AG10803 (cell line): ENCODE data around the gene NSUN6.

Source experiments
- DNase-seq: peaks from one replicate; pipeline ENCODE4 v3.0.0; 2010; ENCODE audit warnings: low read depth
- H3K4me3 ChIP-seq: 2 replicates; pipeline ENCODE4 v1.5.1; 2011; ENCODE audit warnings: mild to moderate bottlenecking, low read length, control low read depth
- TF ChIP-seq, protein P1 (sequence below): conservative IDR thresholded peaks from 2 replicates; pipeline ENCODE4 v1.5.1; 2011; ENCODE audit warnings: mild to moderate bottlenecking, low read length, control low read depth, inconsistent platforms

NSUN6 gene

DNA sequence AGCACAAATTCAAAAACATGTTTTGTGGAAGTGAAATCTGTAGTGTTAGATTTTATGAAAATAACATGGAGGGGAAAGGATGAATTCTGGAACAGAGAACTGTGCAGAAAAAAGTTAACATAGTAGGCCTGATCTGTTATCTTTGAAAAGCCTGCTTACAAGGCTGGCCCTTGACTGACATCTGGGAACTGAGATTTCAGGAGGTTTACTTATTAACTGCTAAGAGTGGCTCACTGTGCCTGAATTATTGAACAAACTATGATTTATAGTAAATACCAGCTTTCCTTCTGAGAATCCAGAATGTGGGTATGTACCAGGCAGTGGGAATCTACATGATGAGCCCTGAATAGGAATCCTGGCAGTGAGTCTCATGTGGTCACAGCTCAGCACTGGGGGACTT is 30.5 kb downstream of the NSUN6 start:
- TF ChIP-seq, protein P1, sequence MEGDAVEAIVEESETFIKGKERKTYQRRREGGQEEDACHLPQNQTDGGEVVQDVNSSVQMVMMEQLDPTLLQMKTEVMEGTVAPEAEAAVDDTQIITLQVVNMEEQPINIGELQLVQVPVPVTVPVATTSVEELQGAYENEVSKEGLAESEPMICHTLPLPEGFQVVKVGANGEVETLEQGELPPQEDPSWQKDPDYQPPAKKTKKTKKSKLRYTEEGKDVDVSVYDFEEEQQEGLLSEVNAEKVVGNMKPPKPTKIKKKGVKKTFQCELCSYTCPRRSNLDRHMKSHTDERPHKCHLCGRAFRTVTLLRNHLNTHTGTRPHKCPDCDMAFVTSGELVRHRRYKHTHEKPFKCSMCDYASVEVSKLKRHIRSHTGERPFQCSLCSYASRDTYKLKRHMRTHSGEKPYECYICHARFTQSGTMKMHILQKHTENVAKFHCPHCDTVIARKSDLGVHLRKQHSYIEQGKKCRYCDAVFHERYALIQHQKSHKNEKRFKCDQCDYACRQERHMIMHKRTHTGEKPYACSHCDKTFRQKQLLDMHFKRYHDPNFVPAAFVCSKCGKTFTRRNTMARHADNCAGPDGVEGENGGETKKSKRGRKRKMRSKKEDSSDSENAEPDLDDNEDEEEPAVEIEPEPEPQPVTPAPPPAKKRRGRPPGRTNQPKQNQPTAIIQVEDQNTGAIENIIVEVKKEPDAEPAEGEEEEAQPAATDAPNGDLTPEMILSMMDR = no peak
- H3K4me3 ChIP-seq = no peak overlapping the region
- DNase-seq = no peak

DNA sequence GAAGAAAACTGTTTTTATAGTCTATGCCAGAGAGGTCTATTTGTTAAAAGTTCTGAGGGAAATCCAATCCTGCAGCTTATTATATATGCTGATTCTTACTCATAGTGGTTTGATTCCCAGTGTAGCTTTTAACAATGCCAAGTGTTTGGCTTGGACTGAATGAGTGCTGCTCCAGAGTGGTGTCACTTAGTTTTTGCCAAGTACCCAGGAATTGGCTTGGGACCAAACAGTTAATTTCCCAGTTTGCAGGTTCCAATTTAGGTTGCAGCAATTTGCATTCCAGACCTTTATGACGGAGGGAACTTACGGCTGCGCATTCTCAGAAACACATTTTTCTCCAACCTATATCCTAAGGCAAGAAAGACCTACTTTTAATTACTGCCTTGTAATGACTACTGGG is 32.4 kb downstream of the NSUN6 start:
- TF ChIP-seq, protein P1 = no peak
- H3K4me3 ChIP-seq = no peak overlapping the region
- DNase-seq = no peak

GRCh38 chr10:18616337-18616736 is 35.0 kb downstream of the NSUN6 start:
- TF ChIP-seq, protein P1 = 0 out of 2 replicates have a peak, but pooled peaks have one; percentile 1
- no peak for DNase-seq

DNA sequence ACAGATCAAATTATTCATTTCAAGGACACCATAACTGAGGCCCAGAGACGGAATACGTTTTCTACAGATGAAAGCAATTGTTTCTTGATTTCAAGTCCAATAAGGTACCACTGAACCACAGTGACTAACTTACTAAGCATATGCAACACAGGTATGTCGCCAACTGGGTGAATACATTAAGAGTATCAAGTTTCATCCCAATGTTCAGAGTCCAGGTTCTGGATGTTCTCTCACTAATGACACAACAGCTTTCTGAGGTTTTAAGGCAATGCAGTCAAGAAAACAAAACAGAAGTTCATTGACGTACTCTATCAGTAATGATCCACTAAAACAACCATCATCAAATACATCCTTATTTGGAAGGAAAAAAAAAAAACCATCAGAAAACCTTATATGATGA is 35.8 kb downstream of the NSUN6 start:
- H3K4me3 ChIP-seq = no peak overlapping the region
- TF ChIP-seq, protein P1 = no peak
- DNase-seq = no peak

More at GRCh38 chr10:18616337-18616736, 35.0 kb downstream of the NSUN6 start:
- no peak overlapping the region for H3K4me3 ChIP-seq

- TF ChIP-seq, protein P1 = no peak
- no peak overlapping the region for H3K4me3 ChIP-seq
- DNase-seq = no peak
These were observed 40.2 kb downstream of the NSUN6 start for GRCh38 chr10:18611168-18611567.

GRCh38 chr10:18610517-18610916 is 40.9 kb downstream of the NSUN6 start:
- H3K4me3 ChIP-seq = no peak overlapping the region
- TF ChIP-seq, protein P1 = no peak
- DNase-seq = peak; percentile 51

- TF ChIP-seq, protein P1 = no peak
- no peak for DNase-seq
- no peak overlapping the region for H3K4me3 ChIP-seq
These were observed 42.8 kb downstream of the NSUN6 start for GRCh38 chr10:18608596-18608995.
